ENCODE measurements around the gene TMC1. TPM values are rescaled to one million over a fixed set of nuclear protein-coding genes. Genes with fewer than 3 reads are reported as not detected.

Gene TMC1
- total and polyA plus RNA-seq, 5 experiments from 2014 or later = not detected

DNA sequence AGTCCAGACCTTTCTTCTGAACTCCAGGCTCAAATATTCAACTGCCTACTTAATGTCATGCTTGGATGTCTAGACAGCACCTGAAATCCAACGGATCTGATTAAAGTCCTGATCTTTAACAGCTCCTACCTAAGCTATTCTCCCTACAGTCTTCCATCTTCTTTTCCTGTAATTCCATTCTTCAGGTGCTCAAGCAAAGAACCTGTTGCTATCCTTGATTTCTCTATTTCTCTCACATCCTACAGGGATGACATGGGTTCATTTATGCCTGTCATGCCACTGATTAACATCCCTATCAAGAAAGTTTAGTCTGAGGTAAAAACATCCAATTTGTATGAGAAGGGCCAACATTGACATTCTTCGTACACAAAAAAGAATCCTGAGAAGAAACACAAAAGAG is 163.2 kb downstream of the TMC1 start:
- peaks cover 7 to 24% (median 11%) of the 10 kb centered on the region in 5 donors for H3K27me3 Mint-ChIP-seq
- no peak for DNase-seq
- no peaks in the 10 kb centered on the region for H3K9me3 Mint-ChIP-seq
- no peaks in the 10 kb centered on the region for H3K36me3 Mint-ChIP-seq
- H3K4me1 Mint-ChIP-seq = no peaks in the 10 kb centered on the region
- H3K27ac Mint-ChIP-seq = no peak overlapping the region
- no peak overlapping the region for H3K4me3 Mint-ChIP-seq
- POLR2A ChIA-PET = no interaction called here
- no peak for ATAC-seq

DNA sequence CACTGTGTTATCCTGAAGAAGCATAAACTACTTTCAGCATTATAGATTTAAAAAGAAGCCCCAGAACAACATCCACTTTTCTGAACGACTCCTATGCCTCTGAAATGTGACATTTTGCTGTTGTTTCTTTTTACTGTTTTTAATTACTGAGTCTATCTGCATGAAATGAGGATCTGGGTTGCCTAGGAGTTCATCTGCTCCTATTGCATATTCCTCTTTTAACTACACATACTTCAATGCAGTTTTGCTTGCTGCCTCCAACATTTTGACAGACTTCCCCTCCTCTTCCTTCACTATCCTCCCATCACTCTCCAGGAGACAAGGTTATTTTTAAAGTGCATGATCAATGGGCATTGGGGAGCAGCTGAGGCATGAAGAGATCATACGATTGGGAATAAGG is 164.5 kb downstream of the TMC1 start:
- ATAC-seq = no peak
- POLR2A ChIA-PET = no interaction called here

DNA sequence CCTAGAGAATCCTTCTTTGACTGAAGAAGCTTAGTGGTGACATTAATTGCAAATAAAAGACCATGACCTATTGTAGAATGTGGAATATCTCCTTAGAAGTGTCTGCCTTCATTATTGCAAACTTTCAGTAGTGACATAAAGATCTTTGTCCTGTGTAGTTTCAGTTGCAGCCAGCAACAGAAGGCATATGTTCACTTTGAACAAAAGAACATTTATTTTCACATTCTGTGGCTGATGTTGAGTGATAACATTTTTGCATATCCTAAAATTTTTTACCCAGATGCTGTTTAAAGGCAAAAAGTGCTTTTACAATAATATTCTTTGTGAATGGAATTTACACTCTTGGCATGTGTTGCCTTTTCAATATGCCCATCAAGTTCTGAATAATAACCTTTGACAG is 165.9 kb downstream of the TMC1 start:
- POLR2A ChIA-PET = no interaction called here
- H3K27ac Mint-ChIP-seq = no peak overlapping the region
- no peaks in the 10 kb centered on the region for H3K4me1 Mint-ChIP-seq
- H3K9me3 Mint-ChIP-seq = peaks cover 0 to 5% (median 0%) of the 10 kb centered on the region in 9 donors
- DNase-seq (no peak), ATAC-seq (no peak)
- H3K4me3 Mint-ChIP-seq = no peak overlapping the region
- H3K27me3 Mint-ChIP-seq = peaks cover 8 to 24% (median 11%) of the 10 kb centered on the region in 5 donors
- no peaks in the 10 kb centered on the region for H3K36me3 Mint-ChIP-seq

More for the DNA sequence above, 164.5 kb downstream of the TMC1 start:
- H3K4me3 Mint-ChIP-seq = no peak overlapping the region
- H3K27ac Mint-ChIP-seq = no peak overlapping the region
- H3K36me3 Mint-ChIP-seq = no peaks in the 10 kb centered on the region
- no peak for DNase-seq
- no peaks in the 10 kb centered on the region for H3K4me1 Mint-ChIP-seq
- H3K9me3 Mint-ChIP-seq = peaks cover 0 to 3% (median 0%) of the 10 kb centered on the region in 9 donors
- peaks cover 7 to 24% (median 11%) of the 10 kb centered on the region in 5 donors for H3K27me3 Mint-ChIP-seq

DNA sequence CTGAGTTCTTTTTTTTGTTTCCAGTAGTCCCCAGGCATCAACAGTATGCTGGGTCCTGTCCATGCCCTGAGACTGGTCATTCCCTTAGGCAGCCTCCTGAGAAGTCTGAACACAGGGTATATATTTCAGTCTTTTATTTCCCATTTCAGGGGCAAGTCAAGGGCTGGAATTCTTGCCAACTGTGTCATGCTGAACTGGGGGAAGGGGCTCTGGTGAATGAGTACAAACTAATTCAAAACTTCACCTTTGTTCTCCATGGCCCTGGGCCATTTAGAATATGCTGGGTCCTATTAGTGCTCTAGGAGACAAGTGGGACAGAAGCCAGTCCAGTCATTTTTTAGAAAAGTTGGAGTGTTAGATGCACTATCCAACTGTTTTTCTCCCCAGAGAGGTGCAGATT is 170.3 kb downstream of the TMC1 start:
- H3K27ac Mint-ChIP-seq = no peak overlapping the region

DNA sequence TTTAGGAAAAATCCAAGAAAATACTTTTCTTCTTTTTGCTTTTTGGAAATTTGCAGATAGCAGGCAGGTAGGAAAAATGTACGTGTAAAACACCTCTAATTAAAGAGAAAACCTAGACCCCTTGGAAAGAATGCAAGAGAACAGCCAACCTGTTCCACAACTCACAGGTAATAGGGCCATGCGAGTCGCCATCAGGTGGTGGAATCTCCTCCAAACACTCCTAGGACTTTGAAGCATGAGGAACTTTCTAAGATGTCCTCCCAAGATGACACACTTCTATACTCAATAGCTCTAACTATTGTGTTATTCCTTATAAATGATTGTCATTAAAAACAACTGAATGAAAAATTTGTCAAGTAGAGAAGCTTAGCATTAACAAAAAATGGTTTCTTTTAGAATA is 174.0 kb downstream of the TMC1 start:
- H3K27ac Mint-ChIP-seq = no peak overlapping the region
- H3K9me3 Mint-ChIP-seq = peaks cover 0 to 5% (median 0%) of the 10 kb centered on the region in 9 donors
- no peak overlapping the region for H3K4me3 Mint-ChIP-seq
- no peaks in the 10 kb centered on the region for H3K4me1 Mint-ChIP-seq
- no peak for DNase-seq
- peaks cover 0 to 14% (median 6%) of the 10 kb centered on the region in 5 donors for H3K27me3 Mint-ChIP-seq
- no peaks in the 10 kb centered on the region for H3K36me3 Mint-ChIP-seq
- no peak for ATAC-seq
- POLR2A ChIA-PET = no interaction called here

More for the DNA sequence above, 170.3 kb downstream of the TMC1 start:
- Mint-ChIP-seq H3K4me1 (no peaks in the 10 kb centered on the region), H3K9me3 (peaks cover 0 to 5% (median 0%) of the 10 kb centered on the region in 9 donors), H3K4me3 (no peak overlapping the region), H3K27me3 (peaks cover 0 to 12% (median 6%) of the 10 kb centered on the region in 5 donors), H3K36me3 (no peaks in the 10 kb centered on the region)
- POLR2A ChIA-PET = no interaction called here
- ATAC-seq (no peak), DNase-seq (no peak)

GRCh38 chr9:72696511-72696910 is 175.1 kb downstream of the TMC1 start:
- ATAC-seq (no peak), DNase-seq (no peak)
- Mint-ChIP-seq H3K4me1 (no peaks in the 10 kb centered on the region), H3K9me3 (peaks cover 0 to 3% (median 0%) of the 10 kb centered on the region in 9 donors), H3K4me3 (no peak overlapping the region), H3K36me3 (no peaks in the 10 kb centered on the region), H3K27me3 (peaks cover 0 to 14% (median 6%) of the 10 kb centered on the region in 5 donors), H3K27ac (no peak overlapping the region)
- POLR2A ChIA-PET = no interaction called here

- no peak overlapping the region for H3K27ac Mint-ChIP-seq
- no peak for DNase-seq
- no peak overlapping the region for H3K4me3 Mint-ChIP-seq
- H3K36me3 Mint-ChIP-seq = no peaks in the 10 kb centered on the region
- peaks cover 0 to 6% (median 0%) of the 10 kb centered on the region in 5 donors for H3K27me3 Mint-ChIP-seq
- no peak for ATAC-seq
- no peaks in the 10 kb centered on the region for H3K9me3 Mint-ChIP-seq
- H3K4me1 Mint-ChIP-seq = no peaks in the 10 kb centered on the region
- POLR2A ChIA-PET = no interaction called here
Measured at GRCh38 chr9:72701510-72701909, 180.1 kb downstream of the TMC1 start.

DNA sequence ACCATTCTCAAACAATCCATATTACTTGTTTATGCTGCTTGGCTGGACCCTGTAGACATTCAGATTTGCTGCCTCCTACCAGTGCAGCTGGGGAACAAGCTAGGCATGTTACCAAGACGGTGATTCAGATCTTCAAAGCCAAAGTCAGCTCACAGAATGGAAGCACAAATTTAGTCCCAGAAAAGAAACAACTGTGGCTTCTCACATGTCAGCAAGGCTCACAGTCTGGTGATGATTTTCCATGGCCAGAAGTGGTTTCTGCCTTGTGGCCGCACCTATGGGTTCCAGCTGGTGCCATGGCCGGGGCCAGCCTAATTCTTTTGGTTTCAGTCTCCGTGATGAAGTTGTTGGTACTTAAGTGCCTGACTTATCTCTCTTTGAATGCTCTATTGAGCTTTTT is 182.2 kb downstream of the TMC1 start:
- ATAC-seq = no peak
- Mint-ChIP-seq H3K27ac (no peak overlapping the region), H3K4me3 (no peak overlapping the region), H3K36me3 (no peaks in the 10 kb centered on the region), H3K27me3 (peaks cover 0 to 3% (median 0%) of the 10 kb centered on the region in 5 donors), H3K4me1 (no peaks in the 10 kb centered on the region), H3K9me3 (peaks cover 0 to 8% (median 0%) of the 10 kb centered on the region in 9 donors)
- no peak for DNase-seq
- POLR2A ChIA-PET = no interaction called here

- no peak for DNase-seq
- ATAC-seq = no peak
- Mint-ChIP-seq H3K36me3 (no peaks in the 10 kb centered on the region), H3K27ac (no peak overlapping the region), H3K4me1 (no peaks in the 10 kb centered on the region), H3K4me3 (no peak overlapping the region), H3K27me3 (no peaks in the 10 kb centered on the region), H3K9me3 (peaks cover 0 to 14% (median 0%) of the 10 kb centered on the region in 9 donors)
- POLR2A ChIA-PET = no interaction called here
Measured at GRCh38 chr9:72704688-72705375, 183.4 kb downstream of the TMC1 start.

- DNase-seq (no peak), ATAC-seq (no peak)
- H3K27ac Mint-ChIP-seq = no peak overlapping the region
- H3K36me3 Mint-ChIP-seq = no peaks in the 10 kb centered on the region
- no peaks in the 10 kb centered on the region for H3K4me1 Mint-ChIP-seq
- POLR2A ChIA-PET = no interaction called here
- peaks cover 0 to 23% (median 0%) of the 10 kb centered on the region in 9 donors for H3K9me3 Mint-ChIP-seq
- peaks cover 4 to 61% (median 17%) of the 10 kb centered on the region in 5 donors for H3K27me3 Mint-ChIP-seq
- no peak overlapping the region for H3K4me3 Mint-ChIP-seq
Measured at GRCh38 chr9:72718503-72718902, 197.1 kb downstream of the TMC1 start.

- peaks cover 0 to 12% (median 0%) of the 10 kb centered on the region in 9 donors for H3K9me3 Mint-ChIP-seq
- H3K4me3 Mint-ChIP-seq = no peak overlapping the region
- ATAC-seq (no peak), DNase-seq (no peak)
- peaks cover 4 to 38% (median 16%) of the 10 kb centered on the region in 5 donors for H3K27me3 Mint-ChIP-seq
- H3K27ac Mint-ChIP-seq = no peak overlapping the region
- H3K4me1 Mint-ChIP-seq = no peaks in the 10 kb centered on the region
- POLR2A ChIA-PET = no interaction called here
- no peaks in the 10 kb centered on the region for H3K36me3 Mint-ChIP-seq
Measured at GRCh38 chr9:72721067-72721466, 199.7 kb downstream of the TMC1 start.

GRCh38 chr9:72726947-72727346 is 205.5 kb downstream of the TMC1 start:
- no peaks in the 10 kb centered on the region for H3K4me1 Mint-ChIP-seq
- H3K9me3 Mint-ChIP-seq = peaks cover 0 to 3% (median 0%) of the 10 kb centered on the region in 9 donors
- peaks cover under 1 to 8% (median 4%) of the 10 kb centered on the region in 5 donors for H3K27me3 Mint-ChIP-seq
- DNase-seq (no peak), ATAC-seq (no peak)
- no peak overlapping the region for H3K27ac Mint-ChIP-seq
- POLR2A ChIA-PET = no interaction called here
- no peaks in the 10 kb centered on the region for H3K36me3 Mint-ChIP-seq
- H3K4me3 Mint-ChIP-seq = no peak overlapping the region

DNA sequence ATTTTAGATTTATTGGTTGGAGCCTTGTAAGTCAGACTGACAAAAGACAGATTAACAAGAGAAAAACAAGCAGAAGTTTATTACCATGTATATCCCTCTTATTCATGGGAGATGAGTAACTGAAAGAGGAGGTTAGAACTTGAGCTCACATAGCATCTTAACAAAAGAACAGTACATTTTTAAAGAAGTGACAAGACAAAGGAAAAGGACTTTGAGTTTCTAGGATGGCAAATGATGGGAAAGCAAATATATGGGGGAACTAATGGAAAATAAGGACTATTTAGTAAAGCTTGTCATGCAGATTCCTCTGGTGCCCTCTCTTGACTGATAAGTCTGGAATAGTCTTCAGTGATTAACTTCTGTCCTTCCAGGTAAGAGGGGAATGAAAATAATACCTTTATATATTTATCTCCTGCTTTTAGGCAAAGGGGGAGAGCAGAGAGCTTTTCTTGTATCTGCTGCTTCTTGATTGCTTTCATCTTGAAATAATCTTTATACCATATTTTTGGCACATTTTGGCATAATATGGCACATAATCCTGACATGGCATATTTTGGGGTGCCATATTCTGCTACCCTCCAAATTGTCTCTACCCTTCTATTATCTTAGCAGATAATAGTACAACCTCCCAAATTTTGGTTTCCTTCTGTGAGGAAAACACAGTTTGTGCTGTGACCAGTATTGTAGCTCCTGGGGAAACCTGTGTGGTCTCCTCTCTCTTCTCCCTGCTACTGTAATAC is 206.8 kb downstream of the TMC1 start:
- POLR2A ChIA-PET = no interaction called here

More for the DNA sequence above, 206.8 kb downstream of the TMC1 start:
- Mint-ChIP-seq H3K4me1 (no peaks in the 10 kb centered on the region), H3K27me3 (peaks cover 0 to 8% (median 2%) of the 10 kb centered on the region in 5 donors), H3K4me3 (no peak overlapping the region), H3K27ac (no peak overlapping the region), H3K36me3 (no peaks in the 10 kb centered on the region), H3K9me3 (peaks cover 0 to 3% (median 0%) of the 10 kb centered on the region in 9 donors)
- DNase-seq (no peak), ATAC-seq (no peak)

Measured in naive thymus-derived CD8-positive, alpha-beta T cell (primary cell).